ENCODE results near the gene ABI3BP.
"Not testable (repeated sequence)": the region's sequence is repeated elsewhere in the genome, so short reads cannot be mapped to it uniquely, and the experiment has no call there.

Gene ABI3BP

DNA sequence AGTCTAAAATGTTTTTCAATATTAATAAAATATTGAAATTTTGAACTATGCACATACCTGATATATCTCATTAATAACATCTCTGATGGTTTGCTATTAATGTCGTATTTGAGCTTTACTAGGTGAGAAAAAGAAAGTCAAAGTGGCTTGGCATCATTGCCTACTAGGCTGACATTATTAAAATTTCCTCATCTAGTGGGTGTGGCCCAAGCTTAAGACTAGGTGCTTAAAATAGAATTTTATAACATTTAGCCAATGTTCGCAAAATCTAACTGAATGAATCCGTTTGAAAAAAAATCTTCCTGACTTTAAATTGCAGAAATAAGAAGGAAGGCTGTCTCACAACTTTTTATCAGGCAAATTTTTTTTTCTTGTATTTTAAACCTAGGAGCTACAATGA, 46.1 kb downstream of the ABI3BP start:
- no peak for DNase-seq (ENCODE audit: low spot score)

DNA sequence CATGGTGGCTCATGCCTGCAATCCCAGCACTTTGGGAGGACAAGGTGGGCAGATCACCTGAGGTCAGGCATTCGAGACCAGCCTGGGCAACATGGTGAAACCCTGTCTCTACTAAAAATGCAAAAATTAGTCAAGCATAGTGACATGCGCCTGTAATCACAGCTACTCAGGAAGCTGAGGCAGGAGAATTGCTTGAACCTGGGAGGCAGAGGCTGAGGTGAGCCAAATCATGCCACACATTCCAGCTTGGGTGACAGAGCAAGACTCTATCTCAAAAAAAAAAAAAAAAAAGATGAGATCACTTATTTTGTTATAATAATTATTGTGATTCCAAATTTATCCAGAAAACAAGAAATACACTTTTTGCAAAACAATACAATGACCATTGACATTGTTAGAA, 47.1 kb downstream of the ABI3BP start:
- not testable (repeated sequence) for DNase-seq (ENCODE audit: low spot score)

DNA sequence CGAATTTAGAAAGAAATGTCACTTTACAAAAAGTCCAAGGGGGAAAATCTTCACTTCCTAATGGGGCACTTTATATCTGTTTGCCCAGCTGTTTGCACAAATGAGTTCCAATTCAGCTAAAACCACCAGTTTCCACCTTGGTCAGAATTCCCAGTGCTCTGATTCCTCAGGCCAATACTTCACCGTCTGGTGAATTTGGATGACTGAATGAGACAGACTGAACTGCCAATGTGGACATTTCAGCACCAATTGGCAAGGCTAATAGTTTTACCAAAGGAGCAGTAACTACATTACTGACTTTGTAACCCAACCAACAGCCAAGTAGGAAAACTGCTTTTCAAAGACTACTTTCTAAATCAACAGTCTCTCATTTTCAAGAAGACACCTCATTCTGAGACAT, 51.8 kb downstream of the ABI3BP start:
- DNase-seq (ENCODE audit: low spot score) = no peak

DNA sequence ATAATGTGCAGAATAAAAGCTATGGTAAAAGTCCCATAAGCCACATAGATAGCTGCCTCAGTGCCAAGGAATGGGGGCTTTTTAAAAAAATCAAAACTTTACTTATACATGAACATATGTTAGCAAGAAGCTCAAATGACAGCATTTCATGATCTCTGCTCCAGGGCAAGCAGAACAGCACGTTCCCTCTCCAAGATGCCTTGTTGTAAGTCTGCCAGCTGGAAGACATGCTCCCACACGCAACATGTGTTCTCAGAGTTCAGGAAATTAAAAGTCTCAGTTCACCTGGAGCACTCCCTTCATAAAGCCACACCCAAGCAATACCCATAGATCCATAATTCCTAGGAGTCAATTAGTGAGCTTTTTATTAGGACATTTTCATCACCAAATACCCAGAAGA, 52.2 kb downstream of the ABI3BP start:
- DNase-seq (ENCODE audit: low spot score) = no peak

DNA sequence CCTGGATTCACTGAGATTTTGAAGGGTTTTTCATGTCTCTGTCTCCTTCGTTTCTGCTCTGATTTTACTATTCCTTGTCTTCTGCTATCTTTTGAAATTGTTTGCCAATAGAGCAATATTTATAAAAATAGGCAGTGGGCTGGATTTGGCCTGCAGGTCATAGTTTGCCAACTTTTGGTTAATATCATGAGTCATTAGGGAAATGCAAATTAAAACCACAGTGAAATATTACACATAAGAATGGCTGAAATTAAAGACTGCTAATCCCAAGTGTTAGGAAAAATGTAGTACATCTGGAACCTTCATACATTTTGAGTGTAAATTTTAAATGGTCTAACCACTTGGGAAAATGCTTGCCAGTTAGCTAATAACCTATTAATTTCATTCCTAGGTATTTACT, 56.3 kb downstream of the ABI3BP start:
- DNase-seq (ENCODE audit: low spot score) = no peak

DNA sequence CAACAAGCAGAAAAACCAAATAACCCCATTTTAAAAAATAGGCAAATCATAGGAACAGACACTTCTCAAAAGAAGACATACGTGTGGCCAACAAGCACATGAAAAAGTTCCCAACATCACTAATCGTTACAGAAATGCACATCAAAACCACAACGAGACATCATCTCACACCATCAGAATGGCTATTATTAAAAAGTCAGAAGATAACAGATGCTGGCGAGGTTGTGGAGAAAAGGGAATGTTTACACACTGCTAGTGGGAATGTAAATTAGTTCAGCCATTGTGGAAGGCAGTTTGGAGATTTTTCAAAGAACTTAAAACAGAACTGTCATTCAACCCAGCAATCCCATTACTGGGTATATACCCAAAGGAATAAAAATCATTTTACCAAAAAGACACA, 60.7 kb downstream of the ABI3BP start:
- no peak for DNase-seq (ENCODE audit: low spot score)

DNA sequence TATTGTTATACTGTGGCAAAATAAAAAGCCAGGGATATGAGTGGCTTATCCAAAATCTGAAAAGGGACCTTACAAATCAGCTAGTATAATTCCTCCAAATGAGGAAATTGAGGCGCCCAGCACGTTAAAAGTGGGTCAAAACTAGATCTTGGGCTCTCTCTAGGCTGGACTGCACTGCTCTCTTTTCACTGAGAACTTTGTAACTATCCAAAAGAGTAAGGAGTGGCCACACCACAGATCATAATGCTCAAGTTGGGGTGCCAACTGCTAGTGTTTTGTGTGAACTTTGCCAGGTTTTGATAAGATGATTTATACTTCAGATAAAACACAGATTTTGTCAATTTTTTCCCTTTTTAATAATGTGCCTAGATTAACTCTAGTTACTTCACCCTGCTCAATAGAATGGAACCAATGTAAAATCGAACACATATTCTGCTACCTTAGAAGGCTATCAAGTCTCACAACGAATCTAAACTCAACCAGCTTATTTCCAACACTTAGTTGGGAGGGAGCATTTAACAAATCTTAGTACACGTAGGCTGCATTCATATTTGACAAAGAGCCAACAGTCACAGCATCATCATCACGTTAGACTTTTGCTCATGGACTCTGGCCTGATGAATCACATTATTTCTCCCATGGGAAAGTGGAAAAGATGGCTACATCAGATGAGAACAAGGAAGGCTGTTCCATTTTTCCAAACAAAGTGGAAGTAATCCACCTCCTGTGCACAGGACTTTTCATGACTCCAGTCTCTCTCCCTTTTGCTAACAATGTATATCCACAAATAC, 64.4 kb downstream of the ABI3BP start:
- no peak for DNase-seq (ENCODE audit: low spot score)

DNA sequence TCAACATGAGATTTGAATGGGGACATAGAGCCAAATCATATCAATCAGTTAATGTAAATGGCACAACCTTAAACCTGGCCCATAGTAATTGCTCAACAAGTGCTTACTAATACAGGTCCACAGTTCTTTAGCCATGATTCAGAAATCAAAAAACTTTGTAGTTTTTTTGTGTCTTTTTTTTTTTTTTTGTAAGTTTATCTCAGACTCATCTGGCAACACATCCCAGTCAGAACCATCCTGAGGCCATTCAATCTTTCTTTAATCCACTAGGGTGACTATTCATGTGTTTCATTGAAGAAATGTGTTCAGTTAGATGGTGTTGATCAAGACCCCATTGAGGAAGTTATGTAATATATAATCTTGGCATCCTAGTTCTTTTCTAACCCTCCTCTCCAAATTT, 65.4 kb downstream of the ABI3BP start:
- DNase-seq (ENCODE audit: low spot score) = no peak

DNA sequence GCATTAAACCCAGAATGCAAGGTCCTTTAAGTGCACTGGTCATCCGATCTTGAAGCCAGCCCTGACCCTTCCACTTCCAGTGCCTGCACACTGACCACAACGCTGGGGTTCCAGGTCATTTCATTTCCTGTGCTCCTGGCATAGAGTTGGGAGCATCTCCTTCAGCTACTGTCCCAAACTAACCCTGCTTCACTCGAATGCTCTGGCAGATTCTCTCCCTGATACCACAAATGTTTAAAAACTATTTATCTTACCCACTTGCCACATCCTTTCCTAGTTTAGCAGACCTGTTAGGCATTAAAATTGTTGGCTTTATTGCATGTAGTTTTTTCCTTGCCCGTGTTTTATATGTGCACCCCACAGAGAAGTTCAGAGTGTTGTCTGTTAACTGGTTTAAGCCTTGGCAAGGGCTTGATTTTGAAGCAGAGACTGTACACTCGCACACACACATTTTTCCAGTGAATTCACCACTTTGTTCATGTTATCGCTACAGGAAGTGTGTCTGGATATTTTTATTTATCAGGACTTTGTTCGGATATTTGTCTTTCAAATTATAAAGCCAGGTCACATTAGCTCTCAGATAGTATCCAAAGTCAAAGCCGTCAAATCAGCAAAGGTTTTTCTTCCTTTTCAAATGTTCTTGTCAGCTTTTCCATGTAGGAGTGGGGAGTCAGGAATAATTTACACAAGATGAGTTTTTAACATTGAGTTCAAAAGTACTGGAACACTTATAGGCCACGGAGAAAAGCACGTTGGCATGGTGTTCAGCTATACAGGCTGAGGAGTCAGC, 77.3 kb downstream of the ABI3BP start:
- no peak for DNase-seq (ENCODE audit: low spot score)

DNA sequence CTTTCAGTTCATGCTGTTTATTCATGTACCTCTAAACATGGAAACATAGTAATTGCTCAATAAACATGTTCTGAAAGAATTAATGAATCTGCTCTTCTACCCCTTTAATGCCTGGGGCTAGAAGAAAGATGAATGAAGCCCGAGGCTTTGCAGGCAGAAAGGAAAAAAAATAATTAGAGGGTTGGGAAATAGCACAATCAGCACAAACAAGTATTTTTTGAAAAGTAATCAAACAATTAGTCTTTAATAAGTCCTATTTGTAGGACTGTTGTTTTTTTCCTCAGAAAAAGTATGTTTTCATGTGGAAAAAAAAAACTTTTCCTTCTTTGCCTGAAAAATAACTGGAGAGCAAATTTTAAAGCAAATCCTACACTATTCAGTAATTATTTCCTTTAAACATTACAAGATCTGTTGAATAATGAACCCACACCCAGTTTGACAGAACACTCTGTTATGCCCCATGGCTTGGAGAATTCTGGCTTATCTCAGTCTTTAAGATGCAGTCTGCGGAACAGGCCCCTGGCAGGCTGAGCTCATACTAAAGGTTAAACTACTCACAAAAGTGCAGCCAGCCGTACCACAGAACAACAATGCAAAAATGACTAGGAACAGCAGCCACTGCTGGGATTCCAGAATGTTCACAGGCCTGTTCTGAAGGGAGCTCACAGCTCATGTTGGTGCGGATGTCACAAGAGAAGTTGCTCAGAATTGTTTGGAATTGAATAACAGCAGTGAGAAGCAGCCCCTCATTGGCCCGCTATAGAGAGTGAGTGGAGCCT, 79.2 kb downstream of the ABI3BP start:
- DNase-seq (ENCODE audit: low spot score) = no peak

DNA sequence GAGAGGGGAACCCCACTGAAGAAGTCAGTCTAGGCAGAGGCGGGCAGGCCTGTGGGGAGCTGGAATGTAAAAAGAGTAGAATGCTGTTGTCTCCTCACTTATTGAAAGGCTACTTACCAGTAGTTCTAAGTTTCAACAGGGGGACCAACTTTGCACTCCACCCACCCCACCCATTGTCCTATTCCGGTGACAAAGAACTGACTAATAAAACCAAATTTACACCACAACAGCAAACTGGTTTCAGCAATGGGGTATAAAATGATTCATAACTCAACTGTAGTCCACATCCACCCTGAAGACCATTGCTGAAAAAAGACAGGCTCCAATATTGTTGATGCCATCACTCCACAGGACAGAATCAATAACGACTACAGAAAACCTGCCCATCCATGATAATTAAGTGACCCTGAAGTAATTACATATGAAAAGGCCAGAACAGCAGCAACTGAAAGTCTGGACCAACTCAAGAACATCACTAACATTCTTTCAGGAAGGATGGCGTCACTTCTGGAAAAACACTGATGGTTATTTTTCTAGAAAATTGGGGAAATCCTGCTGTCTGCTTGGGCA, 80.2 kb downstream of the ABI3BP start:
- no peak for DNase-seq (ENCODE audit: low spot score)

DNA sequence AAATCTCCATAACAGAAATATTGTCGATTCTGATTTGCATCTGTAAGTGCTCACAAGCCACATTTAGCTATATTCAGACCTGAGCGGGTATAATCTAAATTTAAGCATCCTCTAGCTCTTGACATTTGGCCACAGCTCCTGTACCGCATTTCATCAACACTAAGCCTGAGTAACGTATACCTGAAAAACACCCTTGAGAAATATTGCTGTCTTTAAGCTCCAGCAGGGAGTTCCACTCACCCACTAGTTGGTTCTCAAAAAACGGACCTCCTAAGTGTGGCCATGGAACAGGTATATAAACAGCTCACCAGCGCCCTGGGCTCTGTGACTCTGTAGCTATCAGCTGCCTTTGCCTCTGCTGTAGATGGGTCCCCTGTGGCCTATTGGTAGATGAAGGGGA, 80.7 kb downstream of the ABI3BP start:
- DNase-seq (ENCODE audit: low spot score) = no peak

DNA sequence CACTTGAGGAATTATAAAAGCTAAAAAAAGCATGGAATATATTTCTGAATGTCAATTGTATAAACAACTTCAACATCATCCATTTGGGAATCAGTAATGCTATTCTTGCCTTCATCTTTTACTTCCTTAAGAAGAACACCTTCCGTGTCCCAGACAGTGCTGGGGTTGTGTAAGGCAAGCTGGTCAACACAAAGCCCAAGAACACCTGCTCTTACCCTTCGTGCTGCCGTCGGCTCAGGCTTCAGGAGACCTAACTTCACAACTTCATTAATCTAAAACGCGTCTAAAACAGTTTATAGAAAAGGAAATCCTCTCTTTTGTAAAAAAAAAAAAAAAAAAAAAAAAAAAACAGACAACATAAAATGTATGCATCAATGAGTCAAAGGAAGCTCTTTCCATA, 81.3 kb downstream of the ABI3BP start:
- no peak for DNase-seq (ENCODE audit: low spot score)

DNA sequence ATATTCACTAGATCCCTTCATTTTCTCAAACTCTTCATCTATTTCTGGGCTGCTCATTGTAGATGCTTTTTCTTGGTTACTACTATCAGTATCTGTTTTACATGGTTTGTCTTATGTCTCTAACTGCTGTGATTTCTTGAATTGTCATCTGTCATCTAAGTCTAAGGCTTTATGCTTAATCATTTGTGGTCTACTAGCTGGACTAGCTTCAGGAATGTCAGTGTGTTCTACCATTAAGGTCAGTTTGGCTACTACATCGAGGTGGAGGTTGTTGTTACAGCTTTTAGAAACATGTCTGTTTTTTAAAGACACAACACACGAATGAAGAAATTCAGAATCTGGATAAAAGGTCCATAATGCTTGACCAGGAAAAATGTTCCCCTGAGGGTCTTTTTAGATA, 82.2 kb downstream of the ABI3BP start:
- no peak for DNase-seq (ENCODE audit: low spot score)

DNA sequence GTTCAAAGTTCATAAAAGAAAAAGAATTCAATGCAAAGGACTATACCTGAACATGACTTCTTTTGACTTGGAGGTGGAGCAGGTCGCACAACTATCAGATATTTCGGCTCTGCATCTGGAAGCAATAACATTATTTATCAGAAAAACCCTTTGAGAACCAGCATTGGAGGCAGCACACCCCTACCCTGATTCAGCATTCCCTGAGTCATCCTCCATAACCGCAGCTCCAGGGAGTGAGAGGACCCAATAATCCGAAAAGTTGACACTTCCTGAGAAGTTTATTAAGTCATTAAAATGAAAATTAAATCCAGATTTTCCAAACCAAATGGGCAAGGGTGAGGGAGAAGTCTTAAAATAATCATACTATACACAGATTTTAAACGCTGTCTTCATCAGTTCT, 90.6 kb downstream of the ABI3BP start:
- DNase-seq (ENCODE audit: low spot score) = no peak

DNA sequence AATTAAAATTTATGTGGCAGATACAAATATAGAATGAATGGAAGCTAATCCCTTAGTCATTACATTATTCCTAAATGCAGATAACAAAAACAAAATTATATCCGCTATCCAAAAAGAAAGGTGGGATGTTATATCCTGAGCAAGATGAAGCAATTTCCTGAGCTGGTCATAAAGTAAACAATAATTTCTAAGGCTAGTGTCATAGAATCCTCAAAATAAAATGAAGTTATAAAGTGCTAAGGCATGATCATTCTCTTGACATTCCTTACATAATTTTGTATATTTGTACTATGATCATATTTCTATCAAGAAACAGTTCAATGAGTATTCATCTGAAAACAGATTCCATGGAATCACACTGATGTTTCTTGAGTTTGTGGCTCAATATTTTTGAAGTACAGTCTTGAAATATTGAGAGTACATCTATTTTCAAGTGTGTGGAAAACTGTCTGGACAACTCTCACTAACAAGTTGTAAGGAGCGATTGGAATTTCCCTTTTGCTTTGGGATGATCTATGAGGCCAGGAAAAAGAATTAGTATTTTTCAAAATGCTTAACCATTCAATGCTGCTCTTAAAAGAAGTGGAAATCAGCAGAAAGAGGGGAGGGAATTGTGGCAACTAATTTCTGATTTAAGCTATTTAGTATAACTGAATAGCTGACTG, 92.4 kb downstream of the ABI3BP start:
- DNase-seq (ENCODE audit: low spot score) = no peak

DNA sequence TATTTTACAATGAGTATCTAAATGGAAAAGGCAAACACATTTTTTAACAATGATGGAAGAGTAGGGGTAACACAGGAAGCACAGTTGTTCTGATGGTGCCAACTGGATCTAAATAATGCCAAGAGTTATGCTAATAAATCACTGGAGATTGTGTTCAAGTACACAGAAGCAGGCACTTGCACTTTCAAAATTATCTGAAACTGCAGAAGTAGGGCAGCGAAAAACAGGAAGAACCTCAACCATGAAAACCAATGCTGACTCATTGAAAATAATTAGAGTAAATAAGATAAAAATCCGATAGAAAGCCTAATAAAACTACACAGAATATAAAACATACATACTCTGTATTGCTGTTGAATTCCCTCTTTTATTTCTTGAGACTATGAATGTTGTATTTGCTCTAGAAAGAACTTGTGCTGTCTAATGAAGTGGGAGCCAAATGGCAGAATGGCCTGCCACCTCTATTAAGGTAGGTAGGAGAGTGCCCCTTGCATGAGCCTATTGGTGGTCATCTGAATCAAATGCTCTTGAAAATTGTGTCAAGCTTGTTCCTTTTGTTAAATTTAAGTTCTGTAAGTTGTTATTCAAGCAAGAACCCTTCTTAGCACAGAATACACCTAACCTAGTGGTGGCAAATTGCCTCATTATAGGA, 93.7 kb downstream of the ABI3BP start:
- peak; percentile 20 for DNase-seq (ENCODE audit: low spot score)

DNA sequence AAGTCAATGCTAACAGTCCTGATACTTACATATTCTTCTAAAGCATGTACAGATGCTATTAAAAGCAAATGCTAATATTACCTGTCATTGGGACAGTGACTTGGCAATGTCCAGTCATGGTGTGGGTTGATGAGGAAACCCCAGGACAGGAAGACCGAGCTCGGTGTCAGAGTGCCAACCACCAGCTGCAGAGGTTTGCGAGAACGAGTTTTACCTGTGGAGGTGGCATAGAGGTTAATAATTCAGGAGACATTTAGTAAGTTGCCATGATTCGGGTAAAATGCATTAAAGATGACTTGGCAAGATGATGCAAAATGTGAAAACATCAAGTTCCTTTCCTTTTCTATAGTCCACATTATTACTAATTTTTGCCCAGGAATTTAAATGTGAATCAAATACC, 94.5 kb downstream of the ABI3BP start:
- DNase-seq (ENCODE audit: low spot score) = no peak

DNA sequence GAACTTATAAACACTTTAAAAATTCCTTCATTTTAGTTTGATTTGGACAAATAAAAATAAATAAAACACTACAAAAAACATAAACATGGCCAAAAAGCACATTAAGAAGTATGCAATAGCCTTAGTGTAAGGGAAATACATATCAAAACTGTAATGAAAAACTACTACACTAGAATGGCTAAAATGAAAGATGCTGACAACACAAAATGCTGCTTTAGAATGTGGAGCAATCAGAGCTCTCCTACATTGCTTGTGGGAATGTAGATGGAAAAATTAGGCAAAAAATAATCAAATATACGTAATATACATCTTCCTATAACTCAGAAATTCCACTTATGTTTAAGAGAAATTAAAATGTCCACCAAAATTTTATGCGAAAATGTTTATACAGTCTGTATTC, 96.2 kb downstream of the ABI3BP start:
- no peak for DNase-seq (ENCODE audit: low spot score)

DNA sequence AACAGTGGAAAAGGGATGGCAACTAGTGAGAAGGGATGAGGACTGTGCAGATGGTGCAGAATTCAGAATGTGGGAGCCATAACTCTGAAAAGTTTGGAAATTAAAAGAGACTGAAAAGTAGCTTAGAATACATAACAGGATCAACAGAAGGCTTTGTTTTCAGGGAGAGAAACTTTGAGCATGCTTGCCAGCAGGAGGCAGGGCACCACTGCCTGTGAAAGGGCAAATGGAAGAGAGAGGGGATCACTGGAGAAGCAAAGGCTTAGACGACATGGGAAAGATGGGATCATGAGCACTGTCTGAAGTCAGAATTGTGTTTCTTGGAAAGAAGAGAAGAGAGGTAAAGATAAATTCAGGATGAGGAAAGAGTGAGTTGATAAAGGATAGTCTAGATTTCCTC, 99.6 kb downstream of the ABI3BP start:
- peak; percentile 24 for DNase-seq (ENCODE audit: low spot score)

DNA sequence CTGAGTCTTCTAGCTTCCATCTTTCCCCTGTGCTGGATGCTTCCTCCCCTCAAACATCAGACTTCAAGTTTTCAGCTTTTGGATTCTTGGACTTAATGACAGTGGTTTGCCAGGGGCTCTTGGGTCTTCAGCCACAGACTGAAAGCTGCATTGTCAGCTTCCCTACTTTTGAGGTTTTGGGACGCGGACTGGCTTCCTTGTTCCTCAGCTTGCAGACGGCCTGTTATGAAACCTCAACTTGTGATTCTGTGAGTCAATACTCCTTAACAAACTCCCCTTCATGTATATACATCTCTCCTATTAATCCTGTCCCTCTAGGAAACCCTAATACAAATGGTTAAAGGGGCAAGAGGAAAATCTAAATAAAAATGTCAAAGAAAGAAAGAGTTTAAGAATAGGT, 100.1 kb downstream of the ABI3BP start:
- peak; percentile 63 for DNase-seq (ENCODE audit: low spot score)

Data from pons (tissue), 1 donor.